Esophagus squamous epithelium (tissue), 5 donors: ENCODE measurements around the gene PRDM10. TPM values are rescaled to one million over a fixed set of nuclear protein-coding genes. Genes with fewer than 3 reads are reported as not detected.

Experiments used
- DNase-seq: peaks from one replicate; lab custom pipeline; 2025; lab: John Stamatoyannopoulos, UW
- H3K27ac ChIP-seq, 4 donors: fragments of 200-600 bp; sonication (generic); one replicate each; pipeline ENCODE4 v1.5.1; 2016 to 2019; ENCODE audit warnings: mild to moderate bottlenecking in 1 of 4
- H3K27me3 ChIP-seq, 4 donors: fragments of 200-600 bp; sonication (generic); 1 replicate in 3 of 4; 2 replicates in 1 of 4; pipeline versions ENCODE4 v1.5.1 to v1.6.0; 2017 to 2021; ENCODE audit warnings: antibody characterized with exemption in 1 of 4
- H3K36me3 ChIP-seq, 3 donors: fragments of 200-600 bp; sonication (generic); one replicate each; pipeline ENCODE4 v1.5.1; 2016 to 2019
- H3K4me1 ChIP-seq, 3 donors: fragments of 200-600 bp; sonication (generic); one replicate each; pipeline ENCODE4 v1.5.1; 2017 to 2019
- H3K4me3 ChIP-seq, 4 donors: fragments of 200-600 bp; sonication (generic); 1 replicate in 3 of 4; 2 replicates in 1 of 4; pipeline ENCODE4 v1.5.1; 2016 to 2019; ENCODE audit warnings: mild to moderate bottlenecking in 2 of 4, moderate library complexity in 1 of 4
- H3K9me3 ChIP-seq, 3 donors: fragments of 200-600 bp; sonication (generic); one replicate each; pipeline ENCODE4 v1.5.1; 2016 to 2019
- CTCF ChIP-seq, 6 experiments: fragments of 450-650 bp in 4 of 6; fragments of 200-600 bp in 2 of 6; sonication (generic) in 2 of 6; IDR thresholded peaks; one replicate each; pipeline ENCODE4 v1.5.1; 2016 to 2019; ENCODE audit warnings: antibody characterized with exemption in 6 of 6, mild to moderate bottlenecking in 4 of 6, moderate library complexity in 4 of 6
- POLR2A ChIP-seq, 4 donors: fragments of 450-650 bp; IDR thresholded peaks; one replicate each; pipeline ENCODE4 v1.6.1; 2017; ENCODE audit warnings: antibody characterized with exemption in 4 of 4, mild to moderate bottlenecking in 4 of 4, moderate library complexity in 3 of 4
- WGBS, 2 donors: methylation state at CpG; one replicate each; pipeline ENCODE4 v1.1.5; 2018; 5-methylcytosine and 5-hydroxymethylcytosine counted together
- intact Hi-C: fragments of 100-400 bp; cut with DNase I; formaldehyde crosslinking; loops from one replicate; pipeline ENCODE4 v1.15.0; 2022
- total RNA-seq, 4 donors: library from RNA; depleted of rRNA; stranded (reverse); fragments of >200 nt; gene quantifications; one replicate each; pipeline ENCODE4 v1.1.0, GENCODE V29; 2016
- donor health status: DM: yes; HTN: yes; CAD: no.

The PRDM10 gene
- total RNA-seq, 4 donors from 2014 or later: 7.3 to 11.2 (median 7.7) TPM

- H3K4me1 ChIP-seq: no peaks in the 10 kb centered on the region
- H3K36me3 ChIP-seq: no peaks in the 10 kb centered on the region
- DNase-seq: no peak
- intact Hi-C loops: no loop called here
- no peak overlapping the region for H3K4me3 ChIP-seq
- H3K27me3 ChIP-seq: no peaks in the 10 kb centered on the region
- no peak overlapping the region for H3K27ac ChIP-seq
- WGBS, 2 donors: 83 to 100% methylated on average over 4 to 5 of the region's 7 CpGs
- H3K9me3 ChIP-seq: no peaks in the 10 kb centered on the region
- TF ChIP-seq CTCF (IDR thresholded peaks at IDR 0.05) (no peak), POLR2A (IDR thresholded peaks at IDR 0.05) (no peak)
These were observed 23.5 kb downstream of the PRDM10 start for GRCh38 chr11:129979046-129979605.

- TF ChIP-seq CTCF (IDR thresholded peaks at IDR 0.05) (no peak), POLR2A (IDR thresholded peaks at IDR 0.05) (no peak)
- H3K36me3 ChIP-seq: no peaks in the 10 kb centered on the region
- intact Hi-C loops: no loop called here
- no peak overlapping the region for H3K4me3 ChIP-seq
- no peak for DNase-seq
- no peaks in the 10 kb centered on the region for H3K9me3 ChIP-seq
- no peaks in the 10 kb centered on the region for H3K27me3 ChIP-seq
- no peak overlapping the region for H3K27ac ChIP-seq
- H3K4me1 ChIP-seq: no peaks in the 10 kb centered on the region
- 83 to 93% methylated on average over 6 of the region's 6 CpGs for WGBS, 2 donors
These were observed 24.2 kb downstream of the PRDM10 start for GRCh38 chr11:129978447-129978846.

- Histone ChIP-seq H3K36me3 (no peaks in the 10 kb centered on the region), H3K4me3 (no peak overlapping the region), H3K9me3 (no peaks in the 10 kb centered on the region), H3K27me3 (no peaks in the 10 kb centered on the region), H3K27ac (no peak overlapping the region), H3K4me1 (no peaks in the 10 kb centered on the region)
- TF ChIP-seq CTCF (IDR thresholded peaks at IDR 0.05) (no peak), POLR2A (IDR thresholded peaks at IDR 0.05) (no peak)
- DNase-seq: no peak
- intact Hi-C loops: no loop called here
- 80 to 93% methylated on average over 6 of the region's 6 CpGs for WGBS, 2 donors
These were observed 26.3 kb downstream of the PRDM10 start for GRCh38 chr11:129976328-129976727.

GRCh38 chr11:129975543-129975942 is 27.1 kb downstream of the PRDM10 start:
- Histone ChIP-seq H3K4me1 (no peaks in the 10 kb centered on the region), H3K9me3 (no peaks in the 10 kb centered on the region), H3K27me3 (no peaks in the 10 kb centered on the region), H3K27ac (no peak overlapping the region), H3K36me3 (peaks cover 0 to 4% (median 0%) of the 10 kb centered on the region in 3 donors), H3K4me3 (no peak overlapping the region)
- 85 to 100% methylated on average over 2 of the region's 2 CpGs for WGBS, 2 donors
- intact Hi-C loops: no loop called here
- DNase-seq: no peak
- TF ChIP-seq CTCF (IDR thresholded peaks at IDR 0.05): no peak
- no peak for TF ChIP-seq POLR2A (IDR thresholded peaks at IDR 0.05)

GRCh38 chr11:129974672-129975071 is 28.0 kb downstream of the PRDM10 start:
- no peak for DNase-seq
- H3K36me3 ChIP-seq: peaks cover 0 to 9% (median 0%) of the 10 kb centered on the region in 3 donors
- TF ChIP-seq POLR2A (IDR thresholded peaks at IDR 0.05): no peak
- TF ChIP-seq CTCF (IDR thresholded peaks at IDR 0.05): no peak
- no peaks in the 10 kb centered on the region for H3K9me3 ChIP-seq
- 93 to 94% methylated on average over 11 of the region's 11 CpGs for WGBS, 2 donors
- no peak overlapping the region for H3K27ac ChIP-seq
- H3K4me3 ChIP-seq: no peak overlapping the region
- no peaks in the 10 kb centered on the region for H3K4me1 ChIP-seq
- H3K27me3 ChIP-seq: no peaks in the 10 kb centered on the region
- intact Hi-C loops: no loop called here
